ENCODE data around the gene CD7. TPM values are rescaled to one million over a fixed set of nuclear protein-coding genes. Genes with fewer than 3 reads are reported as not detected.
A peak's percentile ranks its signal among the peaks of the same experiment; 100 is the strongest.

Gene CD7
- total RNA-seq, 2 experiments from 2014 or later, result 289 to 292 TPM

DNA sequence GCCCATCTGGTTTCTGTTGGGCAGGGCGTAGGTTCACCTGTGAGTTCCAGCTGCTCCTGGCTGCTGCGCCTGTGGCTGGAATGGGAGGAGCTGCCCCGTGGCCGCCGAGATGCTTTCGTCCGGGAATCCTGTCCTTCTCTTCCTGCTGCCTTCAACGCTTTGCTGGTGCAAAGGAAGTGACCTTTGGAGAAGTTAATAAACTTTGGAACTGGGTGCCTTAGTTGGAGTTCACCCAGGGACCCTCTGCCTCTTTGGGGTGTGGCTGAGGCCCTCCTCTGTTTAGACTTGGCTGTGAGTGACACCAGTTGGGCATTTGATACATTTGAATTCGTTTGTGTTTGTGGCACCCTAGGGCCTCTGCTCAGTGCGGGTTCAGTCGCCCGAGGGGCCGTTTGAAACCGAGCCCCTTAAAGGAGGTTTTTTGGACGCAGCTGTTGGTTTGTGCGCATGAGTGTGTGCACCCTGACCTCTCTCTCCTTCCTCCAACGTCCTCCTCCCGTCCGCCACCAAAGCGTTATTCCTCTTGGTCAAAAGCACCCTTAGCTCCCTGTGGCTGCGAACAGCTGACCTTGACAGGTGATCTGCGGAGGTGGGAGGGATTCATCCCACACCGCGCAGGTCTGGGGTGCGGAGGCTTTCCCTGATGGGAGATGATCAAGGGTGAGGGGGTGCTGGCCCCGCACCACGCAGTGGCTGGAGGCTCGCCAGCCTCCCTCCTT lies 25.1 kb upstream of the CD7 start:
- DNase-seq (no peak), ATAC-seq (no peak)
- H3K27ac Mint-ChIP-seq, result no peak overlapping the region
- H3K36me3 Mint-ChIP-seq (ENCODE audit: low read depth), result no peaks in the 10 kb centered on the region
- H3K4me3 Mint-ChIP-seq, result no peak overlapping the region
- TF ChIP-seq, protein P1, sequence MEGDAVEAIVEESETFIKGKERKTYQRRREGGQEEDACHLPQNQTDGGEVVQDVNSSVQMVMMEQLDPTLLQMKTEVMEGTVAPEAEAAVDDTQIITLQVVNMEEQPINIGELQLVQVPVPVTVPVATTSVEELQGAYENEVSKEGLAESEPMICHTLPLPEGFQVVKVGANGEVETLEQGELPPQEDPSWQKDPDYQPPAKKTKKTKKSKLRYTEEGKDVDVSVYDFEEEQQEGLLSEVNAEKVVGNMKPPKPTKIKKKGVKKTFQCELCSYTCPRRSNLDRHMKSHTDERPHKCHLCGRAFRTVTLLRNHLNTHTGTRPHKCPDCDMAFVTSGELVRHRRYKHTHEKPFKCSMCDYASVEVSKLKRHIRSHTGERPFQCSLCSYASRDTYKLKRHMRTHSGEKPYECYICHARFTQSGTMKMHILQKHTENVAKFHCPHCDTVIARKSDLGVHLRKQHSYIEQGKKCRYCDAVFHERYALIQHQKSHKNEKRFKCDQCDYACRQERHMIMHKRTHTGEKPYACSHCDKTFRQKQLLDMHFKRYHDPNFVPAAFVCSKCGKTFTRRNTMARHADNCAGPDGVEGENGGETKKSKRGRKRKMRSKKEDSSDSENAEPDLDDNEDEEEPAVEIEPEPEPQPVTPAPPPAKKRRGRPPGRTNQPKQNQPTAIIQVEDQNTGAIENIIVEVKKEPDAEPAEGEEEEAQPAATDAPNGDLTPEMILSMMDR (IDR thresholded peaks at IDR 0.05), result no peak
- POLR2A ChIA-PET, result no interaction called here
- intact Hi-C loops (cut with micrococcal nuclease), result no loop called here
- H3K9me3 Mint-ChIP-seq, result peaks cover 3% of the 10 kb centered on the region
- H3K4me1 Mint-ChIP-seq (ENCODE audit: low read depth), result peaks cover 14% of the 10 kb centered on the region
- CTCF ChIA-PET, result no interaction called here
- H3K27me3 Mint-ChIP-seq, result peaks cover 5% of the 10 kb centered on the region

DNA sequence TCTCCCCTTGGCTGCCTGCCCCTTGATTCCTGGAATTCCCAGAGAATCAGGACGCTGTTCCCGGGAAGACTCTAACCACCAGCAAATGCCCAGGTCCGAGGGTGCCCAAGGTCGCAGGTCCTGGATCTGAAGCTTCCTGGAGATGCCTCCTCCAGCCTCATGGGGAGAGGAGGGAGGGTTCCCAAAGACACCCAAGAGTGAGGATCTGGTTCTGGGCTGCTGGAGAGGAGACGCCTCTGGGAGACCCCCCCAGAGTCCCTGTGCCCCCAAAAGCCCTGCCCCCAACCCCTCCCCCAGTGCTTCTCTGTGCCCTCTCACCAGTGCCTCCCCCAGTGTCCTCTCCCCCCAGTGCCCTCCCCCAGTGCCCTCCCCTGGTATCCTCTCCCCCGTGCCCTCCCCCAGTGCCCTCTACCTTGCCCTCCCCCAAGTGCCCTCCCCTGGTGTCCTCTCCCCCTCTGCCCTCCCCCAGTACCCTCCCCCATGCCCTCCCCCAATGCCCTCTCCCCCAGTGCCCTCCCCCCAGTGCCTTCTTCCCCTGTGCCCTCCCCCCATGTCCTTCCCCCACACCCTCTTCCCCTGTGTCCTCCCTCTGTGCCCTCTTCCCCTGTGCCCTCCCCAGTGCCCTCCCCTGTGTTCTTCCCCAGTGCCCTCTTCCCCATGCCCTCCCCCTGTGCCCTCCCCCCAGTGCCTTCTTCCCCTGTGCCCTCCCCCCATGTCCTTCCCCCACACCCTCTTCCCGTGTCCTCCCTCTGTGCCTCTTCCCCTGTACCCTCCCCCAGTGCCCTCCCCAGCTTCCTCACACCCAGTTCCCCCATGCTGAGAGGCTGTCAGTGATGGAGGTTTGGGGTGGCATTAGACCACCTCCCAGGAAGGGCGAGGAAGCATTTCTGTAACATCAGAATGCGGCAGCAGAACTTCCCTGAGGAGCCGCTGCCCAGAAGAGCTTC lies 22.5 kb upstream of the CD7 start:
- DNase-seq (no peak), ATAC-seq (no peak)
- H3K27ac Mint-ChIP-seq, result no peak overlapping the region
- TF ChIP-seq, protein P1 (IDR thresholded peaks at IDR 0.05), result no peak
- intact Hi-C loops (cut with micrococcal nuclease), result no loop called here
- H3K4me1 Mint-ChIP-seq (ENCODE audit: low read depth), result peaks cover 18% of the 10 kb centered on the region
- H3K36me3 Mint-ChIP-seq (ENCODE audit: low read depth), result no peaks in the 10 kb centered on the region
- ChIA-PET CTCF (no interaction called here), POLR2A (interaction anchor here (0.6 to 0.7 kb wide), 2 partner anchors 44 to 48 kb away, joined by 3 read pairs; no protein-coding TSS in a partner anchor)
- H3K27me3 Mint-ChIP-seq, result peaks cover 1% of the 10 kb centered on the region
- H3K9me3 Mint-ChIP-seq, result peaks cover 3% of the 10 kb centered on the region
- H3K4me3 Mint-ChIP-seq, result no peak overlapping the region

DNA sequence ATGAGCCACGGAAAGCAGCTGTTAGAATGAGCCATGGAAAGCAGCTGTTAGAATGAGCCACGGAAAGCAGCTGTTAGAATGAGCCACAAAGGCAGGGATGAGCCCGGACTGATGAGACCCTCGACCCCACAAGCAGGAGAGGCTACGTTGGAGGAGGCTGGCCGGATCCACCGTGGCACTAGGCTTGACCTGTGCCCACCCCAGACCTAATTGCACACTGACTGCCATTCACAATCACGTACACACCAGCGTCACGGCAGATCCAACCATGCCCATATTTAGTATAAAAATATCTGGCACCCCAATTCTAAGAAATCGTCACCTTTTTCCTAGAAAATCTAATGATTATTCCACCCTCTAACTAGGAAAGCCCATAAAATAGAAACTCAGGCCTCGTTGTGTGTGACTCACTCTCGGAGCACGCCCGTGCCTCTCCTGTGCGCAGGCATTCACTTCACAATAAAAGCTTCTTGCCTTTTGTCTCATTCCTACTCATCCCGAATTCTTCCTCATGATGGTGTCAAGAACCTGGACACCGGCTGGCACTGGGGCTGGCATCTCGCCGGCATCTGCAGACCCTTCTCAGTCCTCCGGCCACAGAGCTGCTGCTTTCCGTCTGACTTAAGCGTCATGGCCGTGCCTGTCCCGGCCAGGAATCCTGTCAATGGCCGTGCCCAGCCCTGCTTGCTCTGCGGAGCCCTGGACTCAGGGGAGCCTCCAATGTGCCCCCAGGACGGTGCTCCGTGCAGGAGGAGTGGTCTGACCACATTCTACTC lies 21.6 kb upstream of the CD7 start:
- ChIA-PET CTCF (interaction anchor here (1.3 kb wide), 1 partner anchor 103 kb away, joined by 4 read pairs; no protein-coding TSS in a partner anchor), POLR2A (interaction anchor here (0.7 to 1.1 kb wide), 2 partner anchors 43 to 103 kb away, joined by 3 read pairs; no protein-coding TSS in a partner anchor)
- ATAC-seq (no peak), DNase-seq (no peak)
- TF ChIP-seq, protein P1 (IDR thresholded peaks at IDR 0.05), result no peak
- intact Hi-C loops (cut with micrococcal nuclease), result no loop called here
- Mint-ChIP-seq H3K27me3 (peaks cover 1% of the 10 kb centered on the region), H3K36me3 (ENCODE audit: low read depth) (no peaks in the 10 kb centered on the region), H3K4me3 (no peak overlapping the region), H3K4me1 (ENCODE audit: low read depth) (peaks cover 25% of the 10 kb centered on the region), H3K27ac (no peak overlapping the region), H3K9me3 (peaks cover 3% of the 10 kb centered on the region)

DNA sequence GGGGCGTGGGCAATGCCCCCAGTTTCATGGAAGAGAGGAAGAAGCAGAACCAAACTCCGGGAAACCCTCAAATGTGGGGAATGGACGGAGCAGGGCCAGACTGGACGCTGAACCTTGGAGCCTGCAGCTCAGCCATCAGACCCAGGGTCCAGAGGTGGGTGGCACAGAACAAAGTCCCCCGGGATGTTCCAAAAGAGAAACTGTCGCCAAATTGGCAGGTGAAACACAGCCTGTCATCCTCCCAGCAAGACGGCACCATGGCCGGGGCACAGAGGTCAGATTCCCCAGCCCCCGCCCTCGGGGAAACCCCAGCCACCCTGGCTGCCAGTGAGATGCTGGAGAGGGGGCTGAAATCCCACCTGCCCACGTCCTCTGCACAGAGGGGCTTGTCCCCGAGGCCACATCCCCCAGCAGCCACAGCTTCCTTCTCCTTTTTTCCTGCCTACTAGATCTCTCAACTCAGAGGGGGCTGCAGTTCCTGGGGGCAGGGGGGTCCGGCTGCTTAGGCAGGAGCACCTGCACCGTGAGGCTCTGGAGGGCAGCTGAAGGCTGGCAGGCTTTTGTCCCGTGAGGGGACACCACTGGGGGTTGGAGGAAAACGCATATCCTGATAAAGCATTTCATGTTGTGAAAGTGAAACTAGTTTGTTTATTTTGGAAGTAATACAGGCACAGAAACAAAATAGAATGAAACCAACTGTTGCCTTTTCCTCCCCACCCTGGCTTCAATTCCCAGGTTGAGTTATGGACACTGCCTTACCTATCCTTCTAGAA lies 17.4 kb upstream of the CD7 start:
- no peak for DNase-seq
- TF ChIP-seq, protein P1 (IDR thresholded peaks at IDR 0.05), result no peak

More for the DNA sequence above, 17.4 kb upstream of the CD7 start:
- Mint-ChIP-seq H3K9me3 (no peaks in the 10 kb centered on the region), H3K27ac (no peak overlapping the region), H3K4me3 (peak overlapping the region; percentile 52), H3K27me3 (peaks cover 7% of the 10 kb centered on the region), H3K36me3 (ENCODE audit: low read depth) (no peaks in the 10 kb centered on the region), H3K4me1 (ENCODE audit: low read depth) (peaks cover 29% of the 10 kb centered on the region)
- intact Hi-C loops (cut with micrococcal nuclease), result no loop called here
- ChIA-PET POLR2A (interaction anchor here (0.7 to 2.1 kb wide), 4 partner anchors 12 to 115 kb away, joined by 3 to 6 read pairs (median 4); partner anchors contain the start of gene OGFOD3), CTCF (interaction anchor here (1.0 kb wide), 1 partner anchor 14 kb away, joined by 3 read pairs; no protein-coding TSS in a partner anchor)
- peak; percentile 31 for ATAC-seq
